OCI-M2 (cell line): Measurements from ENCODE around the gene SLPI.

Experiments used
- DNase-seq: peaks from one replicate; lab custom pipeline; 2025; ENCODE audit not compliant: unreplicated experiment; lab: John Stamatoyannopoulos, UW

Gene SLPI

DNA sequence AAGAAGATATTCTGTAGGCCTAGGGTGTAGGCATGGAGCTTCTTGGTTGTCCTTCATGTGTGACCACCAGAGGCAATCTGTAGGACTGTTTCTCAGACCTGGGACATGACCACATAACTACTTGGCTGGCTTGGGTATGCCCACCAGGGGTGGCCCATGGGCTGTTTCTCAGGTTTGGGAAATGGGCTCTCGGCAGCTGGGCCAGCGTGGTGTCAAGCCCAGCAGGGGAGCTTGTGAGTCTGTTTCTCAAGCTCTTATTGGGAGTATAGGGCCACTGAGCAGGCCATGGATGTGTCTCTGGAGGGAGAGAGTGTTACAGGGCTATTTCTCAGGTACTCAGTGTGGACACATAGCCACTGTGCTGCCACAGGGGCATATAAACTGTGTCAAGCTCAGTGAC lies 35.7 kb downstream of the SLPI start:
- no peak for DNase-seq

DNA sequence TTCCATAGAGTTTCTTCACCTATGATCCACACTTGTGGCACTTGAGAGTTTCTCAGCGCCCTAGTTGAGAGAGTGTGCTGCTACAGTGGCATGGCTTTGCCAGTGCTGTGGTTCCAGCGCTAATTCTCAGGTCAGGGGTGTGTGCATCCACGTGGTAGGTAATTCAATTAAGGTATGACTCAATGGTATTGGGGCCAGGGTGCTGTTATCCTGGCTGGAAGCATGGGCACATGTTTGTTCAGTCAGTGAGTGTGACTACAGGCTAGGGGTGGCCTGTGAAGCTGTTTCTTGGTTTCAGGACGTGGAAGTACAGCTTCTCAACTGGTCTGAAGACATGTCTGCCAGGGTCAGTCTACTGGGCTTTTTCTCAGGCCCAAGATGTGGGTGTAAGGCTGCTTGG lies 36.2 kb downstream of the SLPI start:
- DNase-seq = no peak

DNA sequence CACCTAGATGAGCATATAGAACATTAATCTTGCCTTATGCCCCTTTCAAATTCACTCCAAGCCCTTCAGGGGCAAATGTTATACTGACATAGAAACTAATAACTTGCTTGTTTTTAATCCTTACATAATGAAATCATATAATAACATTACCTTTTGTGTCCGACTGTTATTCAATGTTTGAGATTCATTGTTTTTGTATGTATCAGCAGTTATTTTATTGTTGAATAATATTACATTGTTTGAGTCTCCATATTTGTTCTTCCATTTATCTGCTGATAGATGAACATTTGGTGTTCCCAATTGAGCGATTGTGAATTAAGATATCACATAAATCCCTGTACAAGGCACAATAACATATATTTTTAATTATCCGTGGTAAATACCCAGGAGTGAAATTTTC lies 41.5 kb downstream of the SLPI start:
- no peak for DNase-seq

DNA sequence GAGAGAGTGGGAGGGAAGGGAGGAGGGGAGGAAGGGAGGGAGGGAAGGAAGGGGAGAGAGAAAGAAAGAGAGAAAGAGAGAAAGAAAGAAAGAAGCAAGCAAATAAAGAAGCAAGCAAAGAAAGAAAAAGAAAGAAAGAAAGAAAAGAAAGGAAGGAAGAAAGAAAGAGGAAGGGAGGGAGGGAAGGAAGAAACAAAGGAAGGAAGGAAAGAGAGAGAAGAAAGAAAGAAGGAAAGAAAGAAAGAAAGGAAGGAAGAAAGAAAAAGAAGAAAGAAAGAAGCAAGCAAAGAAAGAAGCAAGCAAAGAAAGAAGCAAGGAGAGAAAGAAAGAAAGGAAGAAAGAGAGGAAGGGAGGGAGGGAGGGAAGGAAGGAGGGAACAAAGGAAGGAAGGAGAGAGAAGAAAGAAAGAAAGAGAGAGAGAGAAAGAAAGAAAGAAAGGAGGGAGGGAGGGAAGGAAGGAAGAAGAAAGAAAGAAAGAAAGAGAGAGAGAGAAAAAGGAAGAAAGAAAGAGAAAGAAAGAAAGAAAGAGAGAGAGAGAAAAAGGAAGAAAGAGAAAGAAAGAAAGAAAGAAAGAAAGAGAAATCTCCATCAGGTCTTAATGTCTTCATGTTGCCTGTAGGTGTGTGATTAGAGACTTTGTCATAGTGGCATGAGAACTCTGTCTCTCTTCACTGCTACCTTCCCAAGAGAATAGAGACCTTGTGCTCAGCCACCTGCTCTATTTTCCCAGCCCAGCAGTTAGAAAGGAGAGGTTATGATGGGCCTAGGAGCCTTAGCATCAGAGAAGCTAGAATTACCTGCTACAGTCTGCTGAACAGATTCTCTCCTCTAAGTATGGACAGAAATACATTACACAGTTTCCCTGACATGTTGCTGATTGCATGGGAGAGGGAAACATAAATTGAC lies 42.5 kb downstream of the SLPI start:
- DNase-seq = no peak

DNA sequence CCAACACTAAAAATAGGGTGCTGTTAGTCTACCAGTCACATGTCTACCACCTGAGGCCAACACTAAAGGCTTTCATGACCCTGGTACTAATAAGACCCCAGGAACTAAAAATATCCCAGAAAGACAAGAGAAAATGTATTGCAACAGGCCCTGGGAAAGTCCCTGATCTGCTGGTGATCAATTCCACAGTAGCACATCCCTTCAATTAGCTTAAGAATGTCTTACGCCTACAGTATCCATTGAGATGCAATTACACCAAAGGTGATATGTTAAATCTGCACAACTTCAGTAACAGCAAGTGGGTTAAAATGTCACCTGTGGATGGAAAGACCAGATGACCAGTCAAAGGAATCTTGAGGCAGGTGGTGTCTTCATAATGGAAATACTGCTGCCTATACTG lies 44.4 kb downstream of the SLPI start:
- no peak for DNase-seq

DNA sequence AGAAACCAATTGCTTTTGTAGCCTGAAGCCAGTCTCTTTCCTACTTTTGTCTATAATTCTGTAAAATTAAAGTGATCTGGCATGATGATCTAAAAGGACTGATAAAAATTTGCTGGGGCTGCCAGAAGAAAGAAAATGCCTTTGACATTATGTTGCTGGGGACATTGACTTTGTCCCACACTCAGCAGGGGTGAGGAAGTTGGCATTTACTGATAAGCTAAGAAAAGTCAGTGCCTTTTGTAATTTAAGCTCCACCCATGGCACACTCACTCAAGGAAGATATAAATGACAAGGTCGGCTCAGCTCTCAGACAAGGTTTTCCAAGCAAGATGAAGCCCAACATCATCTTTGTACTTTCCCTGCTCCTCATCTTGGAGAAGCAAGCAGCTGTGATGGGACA lies 47.6 kb downstream of the SLPI start, which contains the start of gene SEMG1:
Gene SEMG1 (plus strand): TSS at position 309 of the 400 bp plus-strand sequence. CDS start 21 bp downstream, at position 330.
- no peak for DNase-seq
